Gastroesophageal sphincter (tissue), 4 donors: ENCODE measurements around the gene PRSS8. TPM values are rescaled to one million over a fixed set of nuclear protein-coding genes. Genes with fewer than 3 reads are reported as not detected.
A peak's percentile ranks its signal among the peaks of the same experiment; 100 is the strongest.

Experiments
- ATAC-seq: fragments of 150-250 bp; one replicate; pipeline ENCODE4 v1.9.1; 2016; ENCODE audit warnings: mild to moderate bottlenecking, moderate library complexity
- H3K27ac ChIP-seq, 4 donors: fragments of 200-600 bp; sonication (generic) in 3 of 4; 1 replicate in 3 of 4; 2 replicates in 1 of 4; pipeline ENCODE4 v1.5.1; 2016 to 2019
- H3K27me3 ChIP-seq: fragments of 200-600 bp; sonication (generic); one replicate; pipeline ENCODE4 v1.5.1; 2019
- H3K36me3 ChIP-seq, 2 donors: fragments of 200-600 bp; sonication (generic); one replicate each; pipeline ENCODE4 v1.5.1; 2019; ENCODE audit warnings: control low read depth in 1 of 2
- H3K4me1 ChIP-seq, 3 donors: fragments of 200-600 bp; sonication (generic); 1 replicate in 2 of 3; 2 replicates in 1 of 3; pipeline ENCODE4 v1.5.1; 2016 to 2019; ENCODE audit warnings: control low read depth in 2 of 3
- H3K4me3 ChIP-seq, 2 donors: fragments of 200-600 bp; sonication (generic); one replicate each; pipeline ENCODE4 v1.5.1; 2019; ENCODE audit warnings: mild to moderate bottlenecking in 1 of 2, moderate library complexity in 1 of 2
- H3K9me3 ChIP-seq, 3 donors: fragments of 200-600 bp; sonication (generic); one replicate each; pipeline ENCODE4 v1.5.1; 2017 to 2019; ENCODE audit warnings: control low read depth in 2 of 3
- CTCF ChIP-seq, 4 experiments: fragments of 200-600 bp in 2 of 4; fragments of 450-650 bp in 2 of 4; sonication (generic) in 1 of 4; IDR thresholded peaks; one replicate each; pipeline ENCODE4 v1.5.1; 2017 to 2019; ENCODE audit warnings: antibody characterized with exemption in 4 of 4, mild to moderate bottlenecking in 2 of 4, moderate library complexity in 2 of 4
- EP300 ChIP-seq: sonication (generic); formaldehyde crosslinking; IDR thresholded peaks from one replicate; pipeline ENCODE4 v1.6.1; 2017; ENCODE audit warnings: antibody characterized with exemption, mild to moderate bottlenecking
- POLR2A ChIP-seq, 2 donors: fragments of 450-650 bp; IDR thresholded peaks; one replicate each; pipeline ENCODE4 v1.6.1; 2017; ENCODE audit warnings: antibody characterized with exemption in 2 of 2, mild to moderate bottlenecking in 2 of 2, moderate library complexity in 1 of 2
- POLR2AphosphoS5 ChIP-seq: sonication (generic); formaldehyde crosslinking; IDR thresholded peaks from one replicate; pipeline ENCODE4 v1.6.1; 2017; ENCODE audit warnings: antibody characterized with exemption
- WGBS, 2 donors: methylation state at CpG; one replicate each; pipeline ENCODE4 v1.1.5; 2018; ENCODE audit warnings: low coverage in 1 of 2; 5-methylcytosine and 5-hydroxymethylcytosine counted together
- total RNA-seq, 4 donors: library from RNA; depleted of rRNA; stranded (reverse); fragments of >200 nt; gene quantifications; one replicate each; pipeline ENCODE4 v1.1.0, GENCODE V29; 2016

The PRSS8 gene
- total RNA-seq, 4 donors from 2014 or later: 4.1 TPM; not detected in 3

GRCh38 chr16:31112711-31113110 is 22.8 kb downstream of the PRSS8 start:
- no peak for ATAC-seq
- TF ChIP-seq EP300 (no peak), POLR2AphosphoS5 (no peak), CTCF (IDR thresholded peaks at IDR 0.05) (no peak)
- no peaks in the 10 kb centered on the region for H3K27me3 ChIP-seq
- peaks cover 0 to 58% (median 10%) of the 10 kb centered on the region in 3 donors for H3K4me1 ChIP-seq
- peak overlapping the region in 2 of 4 donors; percentile 44 to 62 for H3K27ac ChIP-seq
- WGBS, 2 donors: no CpG with 5 or more reads among the region's 2 CpGs
- H3K9me3 ChIP-seq: no peaks in the 10 kb centered on the region
- no peak overlapping the region for H3K4me3 ChIP-seq
- peaks cover 0 to 43% of the 10 kb centered on the region in 2 donors for H3K36me3 ChIP-seq

GRCh38 chr16:31111881-31112466 is 23.6 kb downstream of the PRSS8 start:
- H3K9me3 ChIP-seq: no peaks in the 10 kb centered on the region
- H3K27me3 ChIP-seq: no peaks in the 10 kb centered on the region
- no CpG with 5 or more reads among the region's 23 CpGs for WGBS, 2 donors
- H3K36me3 ChIP-seq: peaks cover 0 to 43% of the 10 kb centered on the region in 2 donors
- H3K27ac ChIP-seq: no peak overlapping the region
- no peak for ATAC-seq
- TF ChIP-seq EP300 (no peak), CTCF (IDR thresholded peaks at IDR 0.05) (no peak), POLR2AphosphoS5 (no peak), POLR2A (IDR thresholded peaks at IDR 0.05) (no peak)
- H3K4me1 ChIP-seq: peaks cover 0 to 61% (median 9%) of the 10 kb centered on the region in 3 donors
- no peak overlapping the region for H3K4me3 ChIP-seq

GRCh38 chr16:31110106-31111034 is 25.2 kb downstream of the PRSS8 start:
- Histone ChIP-seq H3K27ac (no peak overlapping the region), H3K4me1 (peaks cover 0 to 63% (median 10%) of the 10 kb centered on the region in 3 donors), H3K9me3 (no peaks in the 10 kb centered on the region), H3K36me3 (peaks cover 0 to 43% of the 10 kb centered on the region in 2 donors), H3K27me3 (no peaks in the 10 kb centered on the region), H3K4me3 (no peak overlapping the region)
- no peak for ATAC-seq
- TF ChIP-seq EP300 (no peak), POLR2A (IDR thresholded peaks at IDR 0.05) (no peak), POLR2AphosphoS5 (no peak), CTCF (IDR thresholded peaks at IDR 0.05) (no peak)
- WGBS, 2 donors: 92% methylated on average over 7 of the region's 26 CpGs; no CpG with 5 or more reads in 1 of the 2 donors

GRCh38 chr16:31109622-31110021 is 25.9 kb downstream of the PRSS8 start:
- Histone ChIP-seq H3K4me3 (peak overlapping the region in 1 of 2 donors; percentile 99), H3K9me3 (no peaks in the 10 kb centered on the region), H3K36me3 (peaks cover 0 to 43% of the 10 kb centered on the region in 2 donors), H3K4me1 (peaks cover 0 to 65% (median 10%) of the 10 kb centered on the region in 3 donors), H3K27ac (peak overlapping the region in 1 of 4 donors; percentile 94), H3K27me3 (no peaks in the 10 kb centered on the region)
- TF ChIP-seq POLR2AphosphoS5 (no peak), EP300 (no peak), POLR2A (IDR thresholded peaks at IDR 0.05) (no peak), CTCF (IDR thresholded peaks at IDR 0.05) (no peak)
- no peak for ATAC-seq
- WGBS, 2 donors: 72% methylated on average over 2 of the region's 12 CpGs; no CpG with 5 or more reads in 1 of the 2 donors
